ENCODE data around the gene ARHGEF37.

DNA sequence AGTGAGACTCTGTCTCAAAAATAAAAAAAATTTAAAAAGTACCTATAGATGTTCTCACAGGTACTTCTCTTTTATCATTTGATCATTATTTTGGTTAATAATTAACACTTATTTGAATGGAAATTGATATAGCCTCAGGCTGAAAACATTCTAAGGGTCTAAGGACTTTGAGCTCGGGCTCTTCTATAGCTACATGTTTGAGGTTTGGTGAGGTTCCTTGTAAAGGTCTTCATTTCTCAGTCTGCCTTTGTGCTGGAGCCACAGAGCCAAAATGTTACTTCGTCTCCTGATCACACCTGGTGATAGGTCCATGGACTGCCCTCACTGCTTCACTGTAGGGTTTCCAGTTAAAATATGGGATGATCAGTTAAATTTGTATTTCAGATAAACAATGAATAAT lies 22.6 kb downstream of the ARHGEF37 start:
- TF ChIP-seq POLR2A (IDR thresholded peaks at IDR 0.05) (no peak), POLR2AphosphoS5 (IDR thresholded peaks at IDR 0.05; ENCODE audit: insufficient read depth in 1 of 2, low read depth in 1 of 2) (no peak)
- TF ChIP-seq, protein P1, sequence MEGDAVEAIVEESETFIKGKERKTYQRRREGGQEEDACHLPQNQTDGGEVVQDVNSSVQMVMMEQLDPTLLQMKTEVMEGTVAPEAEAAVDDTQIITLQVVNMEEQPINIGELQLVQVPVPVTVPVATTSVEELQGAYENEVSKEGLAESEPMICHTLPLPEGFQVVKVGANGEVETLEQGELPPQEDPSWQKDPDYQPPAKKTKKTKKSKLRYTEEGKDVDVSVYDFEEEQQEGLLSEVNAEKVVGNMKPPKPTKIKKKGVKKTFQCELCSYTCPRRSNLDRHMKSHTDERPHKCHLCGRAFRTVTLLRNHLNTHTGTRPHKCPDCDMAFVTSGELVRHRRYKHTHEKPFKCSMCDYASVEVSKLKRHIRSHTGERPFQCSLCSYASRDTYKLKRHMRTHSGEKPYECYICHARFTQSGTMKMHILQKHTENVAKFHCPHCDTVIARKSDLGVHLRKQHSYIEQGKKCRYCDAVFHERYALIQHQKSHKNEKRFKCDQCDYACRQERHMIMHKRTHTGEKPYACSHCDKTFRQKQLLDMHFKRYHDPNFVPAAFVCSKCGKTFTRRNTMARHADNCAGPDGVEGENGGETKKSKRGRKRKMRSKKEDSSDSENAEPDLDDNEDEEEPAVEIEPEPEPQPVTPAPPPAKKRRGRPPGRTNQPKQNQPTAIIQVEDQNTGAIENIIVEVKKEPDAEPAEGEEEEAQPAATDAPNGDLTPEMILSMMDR (IDR thresholded peaks at IDR 0.05), result no peak
